Loucy (cell line): ENCODE measurements around the gene SIPA1L3.

Source experiments
- H2AFZ ChIP-seq: fragments of 200-600 bp; sonication (generic); 2 replicates; pipeline ENCODE4 v1.6.0; 2016; ENCODE audit warnings: antibody characterized with exemption, mild to moderate bottlenecking, low read length, moderate library complexity
- H3F3A ChIP-seq: fragments of 200-600 bp; 2 replicates; pipeline ENCODE4 v1.6.0; 2016; ENCODE audit warnings: antibody characterized with exemption, low read depth, mild to moderate bottlenecking
- H3K27me3 ChIP-seq: fragments of 200-600 bp; sonication (generic); 2 replicates; pipeline ENCODE4 v1.6.1; 2014; ENCODE audit warnings: low read length, mild to moderate bottlenecking; ENCODE audit not compliant: insufficient read depth, poor library complexity, severe bottlenecking
- H3K36me3 ChIP-seq: fragments of 200-600 bp; sonication (generic); 2 replicates; pipeline ENCODE4 v1.6.1; 2016; ENCODE audit warnings: low read length; ENCODE audit not compliant: insufficient read depth
- H3K4me1 ChIP-seq: fragments of 200-600 bp; sonication (generic); 2 replicates; pipeline ENCODE4 v1.5.1; 2014; ENCODE audit warnings: low read length, mild to moderate bottlenecking; ENCODE audit not compliant: insufficient read depth, poor library complexity, severe bottlenecking
- H3K4me2 ChIP-seq: fragments of 200-600 bp; sonication (generic); 2 replicates; pipeline ENCODE4 v1.6.0; 2014; ENCODE audit warnings: antibody characterized with exemption, low read length, low read depth, mild to moderate bottlenecking; ENCODE audit not compliant: poor library complexity, severe bottlenecking
- H3K4me3 ChIP-seq: fragments of 200-600 bp; sonication (generic); 2 replicates; pipeline ENCODE4 v1.5.1; 2014; ENCODE audit warnings: low read length, mild to moderate bottlenecking, mixed read lengths; ENCODE audit not compliant: poor library complexity, severe bottlenecking
- H3K79me2 ChIP-seq: fragments of 200-600 bp; sonication (generic); 2 replicates; pipeline ENCODE4 v1.6.1; 2014; ENCODE audit warnings: low read length; ENCODE audit not compliant: insufficient read depth
- H3K9ac ChIP-seq: fragments of 200-600 bp; sonication (generic); 2 replicates; pipeline ENCODE4 v1.6.0; 2014; ENCODE audit warnings: mild to moderate bottlenecking, low read depth, low read length, moderate library complexity; ENCODE audit not compliant: poor library complexity, severe bottlenecking
- H3K9me2 ChIP-seq: fragments of 200-600 bp; sonication (generic); replicated peaks from 2 replicates; pipeline ENCODE4 v1.6.1; 2016; ENCODE audit warnings: low read depth, low read length, mixed read lengths
- H3K9me3 ChIP-seq: fragments of 200-600 bp; sonication (generic); 2 replicates; pipeline ENCODE4 v1.6.1; 2014; ENCODE audit warnings: mild to moderate bottlenecking, antibody characterized with exemption, low read length, low read depth; ENCODE audit not compliant: insufficient read depth
- H4K20me1 ChIP-seq: fragments of 200-600 bp; sonication (generic); 2 replicates; pipeline ENCODE4 v1.6.0; 2014; ENCODE audit warnings: antibody characterized with exemption, low read length, mild to moderate bottlenecking; ENCODE audit not compliant: insufficient read depth, poor library complexity, severe bottlenecking
- EZH2phosphoT487 ChIP-seq: fragments of 200-600 bp; IDR thresholded peaks from 2 replicates; pipeline ENCODE4 v1.6.1; 2018; ENCODE audit warnings: antibody characterized with exemption, mild to moderate bottlenecking, moderate library complexity, borderline replicate concordance
- TF ChIP-seq, protein P1 (sequence below): fragments of 200-600 bp; sonication (generic); conservative IDR thresholded peaks from 2 replicates; pipeline ENCODE4 v1.5.1; 2014; ENCODE audit warnings: mild to moderate bottlenecking, antibody characterized with exemption, low read length

SIPA1L3 gene

DNA sequence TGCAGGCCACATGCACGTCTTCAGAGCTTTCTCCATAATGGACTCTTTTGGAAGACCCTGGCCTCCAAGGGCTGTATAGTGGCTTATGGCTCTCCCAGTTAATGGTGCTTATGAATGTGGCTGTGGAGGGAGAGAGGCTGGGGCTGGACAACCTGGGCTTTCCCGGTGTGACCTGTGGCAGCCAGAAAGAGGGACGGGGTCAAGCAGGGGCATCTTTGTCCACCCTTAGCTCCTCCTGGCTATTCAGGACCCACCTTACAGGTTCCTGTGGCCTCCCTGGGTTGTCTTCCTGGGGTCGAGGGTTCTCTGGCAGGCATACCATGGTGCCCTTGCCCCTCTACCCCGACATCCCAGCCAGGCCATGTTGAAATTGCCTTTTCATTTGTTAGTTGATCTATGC is 75.6 kb downstream of the SIPA1L3 start:
- H3F3A ChIP-seq: no peaks in the 10 kb centered on the region
- no peak overlapping the region for H2AFZ ChIP-seq
- no peak overlapping the region for H3K9ac ChIP-seq
- peaks cover 10% of the 10 kb centered on the region; the same call in 1 of the 2 replicates for H3K79me2 ChIP-seq
- no peaks in the 10 kb centered on the region for H3K27me3 ChIP-seq
- peaks cover 8% of the 10 kb centered on the region for H3K4me1 ChIP-seq
- H4K20me1 ChIP-seq: no peaks in the 10 kb centered on the region
- H3K36me3 ChIP-seq: no peaks in the 10 kb centered on the region
- H3K4me3 ChIP-seq: no peak overlapping the region
- H3K9me3 ChIP-seq: no peaks in the 10 kb centered on the region
- H3K9me2 ChIP-seq: no peaks in the 10 kb centered on the region
- no peak overlapping the region for H3K4me2 ChIP-seq
- TF ChIP-seq, protein P1, sequence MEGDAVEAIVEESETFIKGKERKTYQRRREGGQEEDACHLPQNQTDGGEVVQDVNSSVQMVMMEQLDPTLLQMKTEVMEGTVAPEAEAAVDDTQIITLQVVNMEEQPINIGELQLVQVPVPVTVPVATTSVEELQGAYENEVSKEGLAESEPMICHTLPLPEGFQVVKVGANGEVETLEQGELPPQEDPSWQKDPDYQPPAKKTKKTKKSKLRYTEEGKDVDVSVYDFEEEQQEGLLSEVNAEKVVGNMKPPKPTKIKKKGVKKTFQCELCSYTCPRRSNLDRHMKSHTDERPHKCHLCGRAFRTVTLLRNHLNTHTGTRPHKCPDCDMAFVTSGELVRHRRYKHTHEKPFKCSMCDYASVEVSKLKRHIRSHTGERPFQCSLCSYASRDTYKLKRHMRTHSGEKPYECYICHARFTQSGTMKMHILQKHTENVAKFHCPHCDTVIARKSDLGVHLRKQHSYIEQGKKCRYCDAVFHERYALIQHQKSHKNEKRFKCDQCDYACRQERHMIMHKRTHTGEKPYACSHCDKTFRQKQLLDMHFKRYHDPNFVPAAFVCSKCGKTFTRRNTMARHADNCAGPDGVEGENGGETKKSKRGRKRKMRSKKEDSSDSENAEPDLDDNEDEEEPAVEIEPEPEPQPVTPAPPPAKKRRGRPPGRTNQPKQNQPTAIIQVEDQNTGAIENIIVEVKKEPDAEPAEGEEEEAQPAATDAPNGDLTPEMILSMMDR: no peak
- TF ChIP-seq EZH2phosphoT487: no peak

DNA sequence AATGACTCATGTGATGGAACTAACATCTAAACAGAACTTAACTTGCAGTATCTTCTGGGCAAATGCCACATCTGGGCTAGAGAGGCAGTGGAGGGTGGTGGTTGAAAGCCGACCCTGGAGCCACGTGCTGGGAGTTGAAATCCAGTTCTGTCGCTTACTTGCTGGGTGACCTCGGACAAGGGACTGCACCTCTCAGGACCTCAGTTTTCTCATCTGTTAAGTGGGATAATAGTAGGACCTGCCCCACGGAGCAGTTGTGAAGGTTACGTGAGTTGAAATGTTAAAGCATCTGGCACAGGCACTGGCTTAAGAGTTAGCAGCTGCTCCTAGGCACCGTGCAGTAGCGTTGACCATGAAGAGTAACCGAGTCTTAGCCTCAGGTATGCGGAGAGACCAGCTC is 76.1 kb downstream of the SIPA1L3 start:
- no peaks in the 10 kb centered on the region for H3K27me3 ChIP-seq
- no peaks in the 10 kb centered on the region for H3K36me3 ChIP-seq
- no peak overlapping the region for H2AFZ ChIP-seq
- no peak overlapping the region for H3K4me2 ChIP-seq
- H3K9ac ChIP-seq: no peak overlapping the region
- no peak overlapping the region for H3K4me3 ChIP-seq
- H3F3A ChIP-seq: no peaks in the 10 kb centered on the region
- H3K4me1 ChIP-seq: peaks cover 8% of the 10 kb centered on the region
- peaks cover 8% of the 10 kb centered on the region; the same call in 1 of the 2 replicates for H3K79me2 ChIP-seq
- no peaks in the 10 kb centered on the region for H3K9me3 ChIP-seq
- H3K9me2 ChIP-seq: no peaks in the 10 kb centered on the region
- no peaks in the 10 kb centered on the region for H4K20me1 ChIP-seq
- TF ChIP-seq EZH2phosphoT487: no peak
- TF ChIP-seq, protein P1: no peak

DNA sequence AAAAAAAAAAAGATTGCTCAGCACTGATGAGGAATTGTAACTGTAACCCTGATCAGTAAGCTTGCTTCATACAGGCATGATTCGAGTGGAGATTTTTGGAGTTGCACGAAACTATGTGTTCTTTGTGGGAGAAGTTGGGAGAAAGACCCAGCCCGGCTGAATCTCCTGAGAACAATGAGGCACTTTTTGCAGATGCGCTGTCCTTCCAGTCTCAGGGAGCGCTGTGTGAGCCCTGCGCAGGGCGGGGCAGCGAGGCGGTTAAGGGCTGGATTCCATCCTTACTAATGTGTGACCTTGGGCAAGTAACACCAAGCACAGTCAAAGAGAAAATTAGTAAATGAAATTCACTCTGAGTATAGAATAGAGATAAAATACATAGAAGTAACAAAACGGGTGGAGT is 76.9 kb downstream of the SIPA1L3 start:
- no peaks in the 10 kb centered on the region for H3K9me2 ChIP-seq
- TF ChIP-seq, protein P1: no peak
- TF ChIP-seq EZH2phosphoT487: no peak
- no peak overlapping the region for H3K4me3 ChIP-seq
- H3K36me3 ChIP-seq: no peaks in the 10 kb centered on the region
- H3K27me3 ChIP-seq: no peaks in the 10 kb centered on the region
- no peak overlapping the region for H3K9ac ChIP-seq
- peaks cover 7% of the 10 kb centered on the region; the same call in 1 of the 2 replicates for H3K79me2 ChIP-seq
- H3K4me1 ChIP-seq: peaks cover 11% of the 10 kb centered on the region
- H3F3A ChIP-seq: no peaks in the 10 kb centered on the region
- H2AFZ ChIP-seq: no peak overlapping the region
- no peaks in the 10 kb centered on the region for H4K20me1 ChIP-seq
- no peaks in the 10 kb centered on the region for H3K9me3 ChIP-seq
- no peak overlapping the region for H3K4me2 ChIP-seq
